Activated CD4-positive, alpha-beta memory T cell treated with anti-CD3 and anti-CD28 coated beads for 36 hours (primary cell): ENCODE measurements around the gene CHAT. TPM values are rescaled to one million over a fixed set of nuclear protein-coding genes. Genes with fewer than 3 reads are reported as not detected.

Source experiments
- CTCF ChIA-PET: fragments of 350-600 bp; sonication (Branson Sonifier 250); formaldehyde crosslinking; loops from one replicate; lab custom pipeline; 2021; ENCODE audit warnings: antibody characterized with exemption, inconsistent platforms; lab: Charles Lee
- POLR2A ChIA-PET: fragments of 350-600 bp; sonication (Branson Sonifier 250); formaldehyde crosslinking; loops from one replicate; lab custom pipeline; 2021; ENCODE audit warnings: antibody characterized with exemption; lab: Charles Lee
- DNase-seq: peaks from one replicate; pipeline ENCODE4 v3.0.0-alpha.2; 2020
- H3K27ac Mint-ChIP-seq: one replicate; pipeline ENCODE4 v1.8.0; 2021; ENCODE audit warnings: mixed read lengths
- H3K27me3 Mint-ChIP-seq: one replicate; pipeline ENCODE4 v1.8.0; 2021; ENCODE audit warnings: mixed read lengths
- H3K36me3 Mint-ChIP-seq: one replicate; pipeline ENCODE4 v1.8.0; 2021; ENCODE audit warnings: mixed read lengths
- H3K4me1 Mint-ChIP-seq: one replicate; pipeline ENCODE4 v1.8.0; 2021; ENCODE audit warnings: low read depth, mixed read lengths
- H3K4me3 Mint-ChIP-seq: one replicate; pipeline ENCODE4 v1.8.0; 2021; ENCODE audit warnings: mild to moderate bottlenecking, mixed read lengths
- H3K9me3 Mint-ChIP-seq: one replicate; pipeline ENCODE4 v1.8.0; 2021; ENCODE audit warnings: mixed read lengths
- intact Hi-C: fragments of 100-400 bp; cut with micrococcal nuclease; formaldehyde crosslinking; loops from one replicate; pipeline ENCODE4 v1.15.1; 2023
- total RNA-seq, 2 experiments: library from RNA; stranded (reverse); gene quantifications; one replicate each; pipeline ENCODE4 v1.2.3, GENCODE V29; 2021

CHAT gene
- total RNA-seq, 2 experiments from 2014 or later: not detected

DNA sequence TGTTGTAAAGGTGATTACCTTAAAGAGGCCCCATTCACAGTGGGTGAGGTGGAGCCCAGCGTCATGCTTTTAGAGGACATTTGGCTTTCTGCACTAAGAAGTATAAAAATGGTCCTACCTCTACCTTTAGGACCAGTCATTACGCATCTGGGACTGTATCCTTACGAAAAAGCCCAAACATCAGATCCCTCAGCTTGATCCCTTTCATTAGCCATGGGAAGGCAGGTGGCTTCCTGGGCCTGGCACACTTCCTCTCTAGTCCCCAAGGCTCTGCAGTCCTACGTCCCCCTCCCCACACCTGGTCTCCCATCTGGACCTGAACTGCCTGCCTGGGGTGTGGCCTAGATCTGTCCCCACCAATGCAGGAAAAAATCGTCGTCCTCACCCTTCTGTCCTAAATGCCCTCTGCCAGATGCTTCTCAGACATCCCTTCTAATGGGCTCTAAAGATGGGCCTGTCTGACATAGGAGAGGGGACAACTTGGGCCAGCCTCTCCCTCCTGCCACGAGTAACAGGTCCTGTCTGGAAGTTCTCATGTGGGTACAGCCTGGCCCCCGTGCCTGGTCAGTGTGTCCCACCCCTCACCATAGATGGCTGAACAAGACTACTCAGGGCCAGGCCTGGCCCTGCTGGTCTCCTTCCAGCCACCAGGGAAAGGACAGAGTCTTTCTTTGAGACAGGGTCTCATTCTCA lies 15.5 kb upstream of the CHAT start:
- intact Hi-C loops: no loop called here
- ChIA-PET CTCF (interaction anchor here (0.8 kb wide), 1 partner anchor 7 kb away, joined by 3 read pairs; no protein-coding TSS in a partner anchor), POLR2A (no interaction called here)
- Mint-ChIP-seq H3K4me3 (no peak overlapping the region), H3K9me3 (no peaks in the 10 kb centered on the region), H3K27ac (no peak overlapping the region), H3K36me3 (no peaks in the 10 kb centered on the region), H3K27me3 (peaks cover 35% of the 10 kb centered on the region), H3K4me1 (no peaks in the 10 kb centered on the region)
- DNase-seq: no peak

DNA sequence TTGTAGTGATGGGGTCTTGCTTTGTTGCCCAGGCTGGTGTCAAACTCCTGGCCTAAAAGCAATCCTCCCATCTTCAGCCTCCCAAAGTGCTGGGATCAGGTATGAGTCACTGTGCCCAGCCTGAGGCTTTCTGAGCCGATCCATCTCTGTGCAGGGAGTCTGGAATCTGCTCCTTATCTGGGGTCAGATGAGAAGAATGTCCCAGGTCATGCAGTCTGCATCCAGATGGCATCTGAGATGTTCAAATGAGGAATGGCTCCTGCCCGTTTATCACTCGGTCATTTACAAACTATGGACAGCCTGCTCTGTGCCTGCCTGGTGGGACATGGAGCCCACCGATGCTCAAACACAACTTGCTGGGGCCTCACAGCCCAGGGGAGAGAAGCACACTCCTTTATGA lies 14.9 kb upstream of the CHAT start:
- Mint-ChIP-seq H3K36me3 (no peaks in the 10 kb centered on the region), H3K4me1 (no peaks in the 10 kb centered on the region), H3K27me3 (peaks cover 35% of the 10 kb centered on the region), H3K27ac (no peak overlapping the region), H3K9me3 (no peaks in the 10 kb centered on the region), H3K4me3 (no peak overlapping the region)
- DNase-seq: no peak
- CTCF ChIA-PET: interaction anchor here (0.8 kb wide), 1 partner anchor 8 kb away, joined by 3 read pairs; no protein-coding TSS in a partner anchor
- POLR2A ChIA-PET: no interaction called here
- intact Hi-C loops: no loop called here

DNA sequence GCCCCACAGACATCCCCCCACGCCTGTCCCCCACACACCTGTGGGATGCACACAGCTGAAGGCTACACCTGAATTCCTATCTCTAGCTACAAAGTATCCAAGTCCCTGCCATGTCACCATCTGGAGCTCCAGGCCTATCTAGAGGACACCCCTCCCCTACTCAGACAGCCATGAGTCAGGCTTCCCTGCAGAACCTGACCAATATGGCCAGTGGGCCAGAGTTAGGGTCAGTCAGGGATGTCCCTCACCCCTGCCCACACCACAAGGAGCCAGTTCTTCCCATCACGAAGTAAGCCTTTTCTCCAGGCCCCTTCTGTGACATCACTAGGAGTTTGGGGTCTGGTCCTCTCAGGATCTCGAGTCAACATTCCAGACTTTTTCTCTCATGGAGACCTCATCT lies 14.3 kb upstream of the CHAT start:
- CTCF ChIA-PET: interaction anchor here (0.8 kb wide), 1 partner anchor 9 kb away, joined by 3 read pairs; no protein-coding TSS in a partner anchor
- DNase-seq: no peak
- Mint-ChIP-seq H3K27ac (no peak overlapping the region), H3K4me1 (no peaks in the 10 kb centered on the region), H3K27me3 (peaks cover 38% of the 10 kb centered on the region), H3K9me3 (no peaks in the 10 kb centered on the region), H3K36me3 (no peaks in the 10 kb centered on the region), H3K4me3 (no peak overlapping the region)
- POLR2A ChIA-PET: no interaction called here
- intact Hi-C loops: no loop called here

- no peaks in the 10 kb centered on the region for H3K4me1 Mint-ChIP-seq
- ChIA-PET CTCF (no interaction called here), POLR2A (no interaction called here)
- no peaks in the 10 kb centered on the region for H3K9me3 Mint-ChIP-seq
- H3K4me3 Mint-ChIP-seq: no peak overlapping the region
- intact Hi-C loops: no loop called here
- no peaks in the 10 kb centered on the region for H3K36me3 Mint-ChIP-seq
- H3K27me3 Mint-ChIP-seq: peaks cover 42% of the 10 kb centered on the region
- no peak overlapping the region for H3K27ac Mint-ChIP-seq
- no peak for DNase-seq
Measured at GRCh38 chr10:49600046-49600445, 13.8 kb upstream of the CHAT start.

- H3K27me3 Mint-ChIP-seq: peaks cover 46% of the 10 kb centered on the region
- no peaks in the 10 kb centered on the region for H3K9me3 Mint-ChIP-seq
- H3K4me3 Mint-ChIP-seq: no peak overlapping the region
- no peaks in the 10 kb centered on the region for H3K4me1 Mint-ChIP-seq
- DNase-seq: no peak
- intact Hi-C loops: no loop called here
- POLR2A ChIA-PET: no interaction called here
- CTCF ChIA-PET: no interaction called here
- no peaks in the 10 kb centered on the region for H3K36me3 Mint-ChIP-seq
- H3K27ac Mint-ChIP-seq: no peak overlapping the region
Measured at GRCh38 chr10:49600781-49601400, 12.9 kb upstream of the CHAT start.

GRCh38 chr10:49601857-49602256 lies 12.0 kb upstream of the CHAT start:
- CTCF ChIA-PET: no interaction called here
- Mint-ChIP-seq H3K4me1 (no peaks in the 10 kb centered on the region), H3K36me3 (no peaks in the 10 kb centered on the region), H3K9me3 (no peaks in the 10 kb centered on the region), H3K4me3 (no peak overlapping the region), H3K27me3 (peaks cover 50% of the 10 kb centered on the region), H3K27ac (no peak overlapping the region)
- intact Hi-C loops: no loop called here
- POLR2A ChIA-PET: no interaction called here
- DNase-seq: no peak

DNA sequence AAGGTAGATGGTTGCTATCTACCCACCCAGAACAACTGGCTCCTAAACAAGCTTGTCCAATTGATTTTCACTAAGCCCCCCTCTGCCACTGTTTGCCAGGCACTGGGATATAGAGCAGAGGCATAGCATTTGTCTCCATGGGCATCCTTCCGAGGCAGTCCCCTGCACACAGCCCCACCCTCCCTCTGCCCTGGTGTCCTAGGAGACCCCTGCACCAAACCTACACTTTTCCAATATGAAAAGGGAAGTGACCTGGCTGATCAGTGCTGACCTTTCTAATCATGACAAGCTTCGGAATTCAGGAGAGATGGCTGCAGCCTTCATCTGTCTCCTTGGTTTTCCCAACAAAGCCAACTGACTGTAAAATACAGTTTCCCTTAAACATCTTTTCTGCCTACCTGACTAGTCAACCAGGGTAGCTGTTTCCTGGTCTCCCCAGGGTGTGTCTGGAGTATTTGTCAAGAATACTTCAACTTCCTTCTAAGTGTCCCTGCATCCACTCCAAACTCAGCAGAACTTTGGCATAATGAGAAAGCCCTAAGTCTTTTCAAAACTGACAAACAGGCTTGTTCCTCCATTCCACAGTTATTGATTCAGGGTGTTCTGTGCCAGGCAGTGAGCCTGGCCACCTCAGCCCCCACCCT lies 11.3 kb upstream of the CHAT start:
- CTCF ChIA-PET: no interaction called here
- no peak for DNase-seq
- peaks cover 56% of the 10 kb centered on the region for H3K27me3 Mint-ChIP-seq
- POLR2A ChIA-PET: no interaction called here
- intact Hi-C loops: no loop called here
- no peaks in the 10 kb centered on the region for H3K9me3 Mint-ChIP-seq
- no peaks in the 10 kb centered on the region for H3K36me3 Mint-ChIP-seq
- peaks cover 2% of the 10 kb centered on the region for H3K4me1 Mint-ChIP-seq
- no peak overlapping the region for H3K27ac Mint-ChIP-seq
- H3K4me3 Mint-ChIP-seq: no peak overlapping the region

DNA sequence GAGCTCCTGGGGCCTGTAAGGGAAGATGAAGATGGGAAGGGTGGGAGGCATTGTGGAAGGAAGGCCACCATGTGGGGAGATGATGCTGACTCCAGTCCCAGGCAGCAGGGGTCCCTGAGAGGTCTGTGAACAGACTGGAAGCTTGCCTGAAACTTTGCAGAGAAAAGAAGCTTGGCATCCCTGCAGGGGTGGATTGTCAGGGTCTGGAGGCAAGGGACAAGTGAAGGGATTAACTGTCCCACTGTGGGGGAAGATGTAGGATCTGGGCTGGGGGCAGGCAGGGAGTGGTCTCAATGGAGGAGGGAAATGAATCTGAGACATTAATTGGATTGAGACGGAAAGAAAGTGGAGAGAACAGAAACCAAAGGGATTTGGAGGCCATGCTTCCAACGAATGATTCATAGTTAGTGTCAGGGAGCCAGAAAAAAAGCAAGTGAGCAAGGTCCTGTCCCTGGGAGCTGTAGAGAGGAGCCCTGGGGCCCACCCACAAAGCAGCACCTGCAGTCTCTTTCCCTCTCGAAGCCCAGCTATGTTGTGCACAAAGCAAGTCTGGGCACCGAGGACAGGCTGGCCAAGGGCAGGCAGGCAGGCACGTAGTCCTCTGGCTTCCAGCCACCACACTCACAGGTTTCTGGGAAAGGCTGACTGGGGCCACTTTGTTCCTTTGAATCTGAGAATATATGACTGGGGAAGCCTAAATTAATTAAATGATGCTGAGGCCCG lies 8.5 kb upstream of the CHAT start:
- DNase-seq: no peak
- ChIA-PET POLR2A (no interaction called here), CTCF (interaction anchor here (0.6 to 2.1 kb wide), 3 partner anchors 10 to 13 kb away, joined by 3 to 9 read pairs (median 8); no protein-coding TSS in a partner anchor)
- no peaks in the 10 kb centered on the region for H3K9me3 Mint-ChIP-seq
- intact Hi-C loops: loop anchor here (5.0 kb wide), 1 partner anchor 208 kb away; the partner anchor contains the start of gene DRGX
- no peak overlapping the region for H3K4me3 Mint-ChIP-seq
- H3K36me3 Mint-ChIP-seq: no peaks in the 10 kb centered on the region
- H3K27ac Mint-ChIP-seq: no peak overlapping the region
- H3K27me3 Mint-ChIP-seq: peaks cover 65% of the 10 kb centered on the region
- H3K4me1 Mint-ChIP-seq: peaks cover 2% of the 10 kb centered on the region

GRCh38 chr10:49605939-49606509 lies 7.8 kb upstream of the CHAT start:
- no peak for DNase-seq
- Mint-ChIP-seq H3K4me3 (no peak overlapping the region), H3K9me3 (no peaks in the 10 kb centered on the region), H3K4me1 (peaks cover 2% of the 10 kb centered on the region), H3K27ac (no peak overlapping the region), H3K36me3 (no peaks in the 10 kb centered on the region), H3K27me3 (peaks cover 60% of the 10 kb centered on the region)
- ChIA-PET POLR2A (no interaction called here), CTCF (interaction anchor here (1.8 to 2.1 kb wide), 3 partner anchors 11 to 13 kb away, joined by 8 to 9 read pairs (median 9); no protein-coding TSS in a partner anchor)
- intact Hi-C loops: loop anchor here (2.0 to 5.0 kb wide), 2 partner anchors 157 to 209 kb away; partner anchors contain the start of genes DRGX and OGDHL

DNA sequence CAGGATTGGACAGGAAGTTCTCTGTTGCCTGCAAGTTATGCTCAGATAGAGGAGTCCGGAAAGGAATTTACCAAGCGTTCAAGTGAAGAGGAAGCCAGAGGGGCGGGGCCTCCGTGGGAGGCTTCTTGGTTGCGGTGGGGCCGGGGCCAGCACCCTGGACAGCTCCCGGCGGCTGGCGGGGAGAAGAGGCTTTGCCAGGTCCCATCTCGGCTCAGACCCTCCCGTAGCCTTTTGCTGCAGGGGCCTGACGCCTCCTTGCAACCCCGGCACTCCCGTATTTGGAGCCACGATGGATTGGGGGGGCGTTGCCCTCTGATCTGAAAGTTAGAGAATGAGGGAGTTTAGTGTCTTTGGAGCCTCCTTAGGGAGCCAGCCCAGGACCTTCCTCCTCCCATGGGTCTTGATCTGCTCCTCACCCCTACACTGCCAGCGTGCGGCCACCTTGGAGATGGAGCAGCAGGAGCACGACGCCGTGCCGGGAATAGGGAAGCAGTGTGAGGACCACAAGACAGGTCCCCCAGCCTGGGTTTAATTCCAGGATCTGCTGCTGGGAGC lies 6.8 kb upstream of the CHAT start:
- Mint-ChIP-seq H3K4me1 (peaks cover 2% of the 10 kb centered on the region), H3K4me3 (no peak overlapping the region), H3K9me3 (no peaks in the 10 kb centered on the region), H3K27me3 (peaks cover 65% of the 10 kb centered on the region), H3K27ac (no peak overlapping the region), H3K36me3 (peaks cover 1% of the 10 kb centered on the region)
- ChIA-PET CTCF (interaction anchor here (1.8 to 2.0 kb wide), 2 partner anchors 12 to 14 kb away, joined by 9 read pairs; no protein-coding TSS in a partner anchor), POLR2A (no interaction called here)
- intact Hi-C loops: loop anchor here (2.0 to 5.0 kb wide), 2 partner anchors 156 to 210 kb away; partner anchors contain the start of genes DRGX and OGDHL
- DNase-seq: peak; percentile 81
